Choroid plexus epithelial cell (primary cell): ENCODE measurements around the gene ADISSP.

Experiments used
- DNase-seq: peaks from one replicate; pipeline ENCODE4 v3.0.0-alpha.2; 2010; ENCODE audit warnings: low read depth
- H3K4me3 ChIP-seq: 2 replicates; pipeline ENCODE4 v1.5.1; 2011; ENCODE audit warnings: low read depth, mild to moderate bottlenecking, control low read depth, low read length, moderate library complexity
- CTCF ChIP-seq: conservative IDR thresholded peaks from 2 replicates; pipeline ENCODE4 v1.5.1; 2011; ENCODE audit warnings: low read depth, mild to moderate bottlenecking, control low read depth, inconsistent platforms, low read length, moderate library complexity

ADISSP gene

DNA sequence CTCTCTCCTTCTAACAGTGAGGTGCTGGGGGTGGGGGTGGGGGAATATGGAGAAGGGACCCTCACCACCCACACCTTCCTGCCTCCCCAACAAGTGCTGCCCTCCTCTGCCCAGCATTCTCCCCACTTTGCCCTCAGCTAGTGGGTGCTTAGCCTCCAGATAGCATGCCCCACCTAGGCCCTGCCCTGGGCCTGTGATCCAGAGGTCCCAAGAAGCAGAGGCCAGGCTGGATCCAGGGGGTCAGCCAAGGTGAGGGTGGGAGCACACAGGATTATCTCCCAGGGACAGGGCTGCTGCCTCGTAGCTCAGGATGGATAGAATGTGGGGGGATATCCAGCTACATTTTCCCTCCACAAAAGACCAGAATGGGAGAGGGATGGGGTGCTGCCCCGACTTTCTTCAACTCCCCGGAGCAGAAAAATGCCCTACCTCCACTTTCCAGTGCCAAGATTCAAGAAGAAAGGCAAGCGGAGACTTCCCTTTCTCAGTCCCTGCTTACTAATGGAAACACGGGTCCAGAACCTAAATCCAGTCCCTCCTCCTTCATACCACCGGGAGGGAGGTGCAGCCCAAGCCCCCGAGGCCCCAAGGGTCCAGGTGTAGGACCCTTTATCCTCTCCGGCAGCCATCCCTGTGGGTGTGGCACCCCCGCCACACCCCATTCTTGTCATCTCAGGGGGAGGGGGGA, 987 bp downstream of the ADISSP start:
- TF ChIP-seq CTCF, result no peak
- no peak for DNase-seq
- peak overlapping the region; percentile 74 for H3K4me3 ChIP-seq

- H3K4me3 ChIP-seq, result no peak overlapping the region
- DNase-seq, result no peak
- no peak for TF ChIP-seq CTCF
Observed at GRCh38 chr20:3765171-3765882, 2.2 kb downstream of the ADISSP start.

GRCh38 chr20:3764659-3765058, 2.9 kb downstream of the ADISSP start:
- H3K4me3 ChIP-seq, result no peak overlapping the region
- no peak for TF ChIP-seq CTCF
- no peak for DNase-seq

DNA sequence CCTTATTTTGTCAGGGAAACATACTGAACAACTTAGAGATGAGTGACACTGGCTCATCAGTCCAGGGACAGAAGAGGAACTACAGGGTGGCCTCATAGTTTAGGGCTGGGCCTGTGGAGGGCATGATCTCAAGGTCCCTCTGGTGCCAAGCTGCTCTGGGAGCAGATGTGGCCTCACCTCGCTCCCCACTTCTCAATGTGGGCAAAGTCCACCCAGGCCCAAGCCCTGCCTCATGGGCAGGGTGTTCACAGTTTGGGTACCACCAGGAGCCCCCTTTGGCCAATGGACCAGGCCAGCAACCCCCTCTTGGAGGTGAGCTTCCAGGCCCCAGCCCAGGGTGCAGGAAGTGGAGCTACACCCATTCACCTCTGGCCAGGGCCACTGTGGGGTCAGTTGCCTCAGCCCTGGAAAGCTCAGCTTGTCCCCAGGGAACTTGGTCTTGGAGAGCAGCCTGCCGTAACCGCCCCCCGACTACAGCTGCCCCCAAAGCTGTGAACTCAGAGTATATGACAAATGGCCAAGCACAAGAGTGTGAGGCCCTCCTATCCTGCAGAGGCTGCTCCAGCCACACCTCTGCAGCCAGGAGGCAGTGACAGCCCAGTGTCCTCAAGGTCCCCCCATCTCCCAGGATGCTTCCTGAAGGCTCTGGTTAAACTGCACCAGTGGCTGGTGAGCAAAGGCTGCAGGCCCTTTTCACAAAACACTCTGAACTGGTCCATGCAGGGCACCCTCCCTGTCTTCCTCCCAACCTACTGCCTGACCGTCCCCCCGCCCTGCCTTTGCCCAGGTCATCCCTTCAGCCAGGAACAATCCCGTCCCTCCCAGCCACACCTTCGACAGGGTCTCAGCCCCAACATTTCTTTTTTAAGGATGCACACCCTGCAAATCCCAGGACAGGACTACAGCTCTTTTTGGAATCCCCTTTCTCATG, 3.6 kb downstream of the ADISSP start:
- DNase-seq, result no peak
- H3K4me3 ChIP-seq, result no peak overlapping the region
- no peak for TF ChIP-seq CTCF

GRCh38 chr20:3760655-3761348, 6.8 kb downstream of the ADISSP start:
- no peak overlapping the region for H3K4me3 ChIP-seq
- no peak for TF ChIP-seq CTCF
- no peak for DNase-seq

- H3K4me3 ChIP-seq, result no peak overlapping the region
- no peak for TF ChIP-seq CTCF
- DNase-seq, result no peak
Observed at GRCh38 chr20:3759884-3760283, 7.7 kb downstream of the ADISSP start.
